Uterus (tissue), 4 donors: ENCODE measurements around the gene KLF15. TPM values are rescaled to one million over a fixed set of nuclear protein-coding genes. Genes with fewer than 3 reads are reported as not detected.

Experiments used
- DNase-seq, 2 donors: peaks; one replicate each; pipeline ENCODE4 v3.0.0-alpha.2; 2019 to 2020
- H3K27ac ChIP-seq, 2 donors: fragments of 200-600 bp; sonication (generic); 1 replicate in 1 of 2; 2 replicates in 1 of 2; pipeline ENCODE4 v1.5.1; 2016 to 2018
- H3K27me3 ChIP-seq, 2 donors: fragments of 200-600 bp; sonication (generic); one replicate each; pipeline ENCODE4 v1.5.1; 2018 to 2019; ENCODE audit warnings: control low read depth in 1 of 2
- H3K36me3 ChIP-seq, 2 donors: fragments of 200-600 bp; sonication (generic); one replicate each; pipeline ENCODE4 v1.5.1; 2019; ENCODE audit warnings: control low read depth in 1 of 2
- H3K4me1 ChIP-seq, 2 donors: fragments of 200-600 bp; sonication (generic); one replicate each; pipeline ENCODE4 v1.5.1; 2018 to 2019; ENCODE audit warnings: control low read depth in 1 of 2
- H3K4me3 ChIP-seq, 2 donors: fragments of 200-600 bp; sonication (generic); 1 replicate in 1 of 2; 2 replicates in 1 of 2; pipeline ENCODE4 v1.5.1; 2018 to 2019; ENCODE audit warnings: mild to moderate bottlenecking in 1 of 2
- H3K9me3 ChIP-seq, 2 donors: fragments of 200-600 bp; sonication (generic); one replicate each; pipeline ENCODE4 v1.5.1; 2019; ENCODE audit warnings: control low read depth in 1 of 2
- CTCF ChIP-seq, 4 experiments: fragments of 200-600 bp in 2 of 4; fragments of 450-650 bp in 2 of 4; sonication (generic) in 2 of 4; IDR thresholded peaks; one replicate each; pipeline ENCODE4 v1.5.1; 2016 to 2019; ENCODE audit warnings: antibody characterized with exemption in 4 of 4, mild to moderate bottlenecking in 2 of 4, moderate library complexity in 1 of 4
- POLR2A ChIP-seq, 2 donors: fragments of 450-650 bp; IDR thresholded peaks; one replicate each; pipeline ENCODE4 v1.6.1; 2016; ENCODE audit warnings: antibody characterized with exemption in 2 of 2, mild to moderate bottlenecking in 1 of 2, moderate library complexity in 1 of 2
- intact Hi-C: fragments of 100-400 bp; cut with DNase I; formaldehyde crosslinking; loops from one replicate; pipeline ENCODE4 v1.15.1; 2023; ENCODE audit warnings: low total_unique reads
- total RNA-seq, 4 donors: library from RNA; depleted of rRNA in 3 of 4; stranded (reverse); fragments of >200 nt in 3 of 4; gene quantifications; one replicate each; pipeline versions ENCODE4 v1.1.0 to v1.2.4, GENCODE V29; 2014 to 2023
- donor health status: DM: yes; HTN: yes; CAD: no.

Gene KLF15
- total RNA-seq, 4 donors from 2014 or later: 1.9 to 23.4 (median 18.2) TPM

- Histone ChIP-seq H3K27me3 (no peaks in the 10 kb centered on the region), H3K4me1 (peaks cover 0 to 3% of the 10 kb centered on the region in 2 donors), H3K27ac (peak overlapping the region; percentile 88 to 89), H3K9me3 (no peaks in the 10 kb centered on the region), H3K4me3 (no peak overlapping the region), H3K36me3 (no peaks in the 10 kb centered on the region)
- intact Hi-C loops: no loop called here
- TF ChIP-seq CTCF (IDR thresholded peaks at IDR 0.05): no peak
- no peak for TF ChIP-seq POLR2A (IDR thresholded peaks at IDR 0.05)
- DNase-seq: no peak
These were observed 3.4 kb downstream of the KLF15 start for GRCh38 chr3:126353694-126354321.

- intact Hi-C loops: no loop called here
- H3K4me3 ChIP-seq: no peak overlapping the region
- H3K4me1 ChIP-seq: no peaks in the 10 kb centered on the region
- DNase-seq: peak; percentile 12 to 31
- TF ChIP-seq POLR2A (IDR thresholded peaks at IDR 0.05) (no peak), CTCF (IDR thresholded peaks at IDR 0.05) (no peak)
- H3K9me3 ChIP-seq: no peaks in the 10 kb centered on the region
- no peaks in the 10 kb centered on the region for H3K36me3 ChIP-seq
- H3K27me3 ChIP-seq: no peaks in the 10 kb centered on the region
- no peak overlapping the region for H3K27ac ChIP-seq
These were observed 4.4 kb downstream of the KLF15 start for GRCh38 chr3:126352476-126353454.

GRCh38 chr3:126351771-126352475, 5.3 kb downstream of the KLF15 start:
- H3K36me3 ChIP-seq: no peaks in the 10 kb centered on the region
- intact Hi-C loops: no loop called here
- peak; percentile 10 to 12 for DNase-seq

GRCh38 chr3:126351086-126351770, 6.0 kb downstream of the KLF15 start:
- DNase-seq: peak; percentile 8 to 9

More at GRCh38 chr3:126351771-126352475, 5.3 kb downstream of the KLF15 start:
- Histone ChIP-seq H3K4me1 (no peaks in the 10 kb centered on the region), H3K27me3 (no peaks in the 10 kb centered on the region), H3K4me3 (no peak overlapping the region), H3K27ac (no peak overlapping the region), H3K9me3 (no peaks in the 10 kb centered on the region)
- TF ChIP-seq CTCF (IDR thresholded peaks at IDR 0.05) (no peak), POLR2A (IDR thresholded peaks at IDR 0.05) (no peak)

GRCh38 chr3:126350502-126351085, 6.6 kb downstream of the KLF15 start:
- Histone ChIP-seq H3K36me3 (no peaks in the 10 kb centered on the region), H3K9me3 (no peaks in the 10 kb centered on the region), H3K4me3 (no peak overlapping the region), H3K27me3 (no peaks in the 10 kb centered on the region), H3K27ac (no peak overlapping the region), H3K4me1 (no peaks in the 10 kb centered on the region)
- intact Hi-C loops: no loop called here
- no peak for TF ChIP-seq POLR2A (IDR thresholded peaks at IDR 0.05)
- no peak for TF ChIP-seq CTCF (IDR thresholded peaks at IDR 0.05)
- peak; percentile 9 to 12 for DNase-seq

More at GRCh38 chr3:126351086-126351770, 6.0 kb downstream of the KLF15 start:
- Histone ChIP-seq H3K27me3 (no peaks in the 10 kb centered on the region), H3K4me3 (no peak overlapping the region), H3K9me3 (no peaks in the 10 kb centered on the region), H3K36me3 (no peaks in the 10 kb centered on the region), H3K4me1 (no peaks in the 10 kb centered on the region), H3K27ac (no peak overlapping the region)
- intact Hi-C loops: no loop called here
- TF ChIP-seq POLR2A (IDR thresholded peaks at IDR 0.05): no peak
